Uterus (tissue), 2 donors: ENCODE measurements around the gene WIPF1.

Source experiments
- CTCF ChIP-seq, 4 experiments: fragments of 200-600 bp in 2 of 4; fragments of 450-650 bp in 2 of 4; sonication (generic) in 2 of 4; IDR thresholded peaks; one replicate each; pipeline ENCODE4 v1.5.1; 2016 to 2019; ENCODE audit warnings: antibody characterized with exemption in 4 of 4, mild to moderate bottlenecking in 2 of 4, moderate library complexity in 1 of 4
- POLR2A ChIP-seq, 2 donors: fragments of 450-650 bp; IDR thresholded peaks; one replicate each; pipeline ENCODE4 v1.6.1; 2016; ENCODE audit warnings: antibody characterized with exemption in 2 of 2, mild to moderate bottlenecking in 1 of 2, moderate library complexity in 1 of 2

GRCh38 chr2:174591740-174592139 is 5.9 kb downstream of the WIPF1 start:
- TF ChIP-seq CTCF (IDR thresholded peaks at IDR 0.05) (no peak), POLR2A (IDR thresholded peaks at IDR 0.05) (no peak)
